Suppressor macrophage treated with lipopolysaccharide for 1 hour (primary cell): ENCODE results near the gene DDX41.
"Not testable (repeated sequence)": the region's sequence is repeated elsewhere in the genome, so short reads cannot be mapped to it uniquely, and the experiment has no call there.

ENCODE experiments used
- DNase-seq, 3 donors: peaks; one replicate each; pipeline ENCODE4 v3.0.0-alpha.2; 2020 to 2022

Gene DDX41

GRCh38 chr5:177516601-177517568 lies at the start of gene DDX41:
DDX41 (minus strand) TSS chr5:177516961; CDS start chr5:177516945, 16 bp downstream.
- DNase-seq: peak; percentile 97 to 99 (median 98)

GRCh38 chr5:177565046-177565445 lies 48.3 kb upstream of the DDX41 start:
- DNase-seq: no peak

DNA sequence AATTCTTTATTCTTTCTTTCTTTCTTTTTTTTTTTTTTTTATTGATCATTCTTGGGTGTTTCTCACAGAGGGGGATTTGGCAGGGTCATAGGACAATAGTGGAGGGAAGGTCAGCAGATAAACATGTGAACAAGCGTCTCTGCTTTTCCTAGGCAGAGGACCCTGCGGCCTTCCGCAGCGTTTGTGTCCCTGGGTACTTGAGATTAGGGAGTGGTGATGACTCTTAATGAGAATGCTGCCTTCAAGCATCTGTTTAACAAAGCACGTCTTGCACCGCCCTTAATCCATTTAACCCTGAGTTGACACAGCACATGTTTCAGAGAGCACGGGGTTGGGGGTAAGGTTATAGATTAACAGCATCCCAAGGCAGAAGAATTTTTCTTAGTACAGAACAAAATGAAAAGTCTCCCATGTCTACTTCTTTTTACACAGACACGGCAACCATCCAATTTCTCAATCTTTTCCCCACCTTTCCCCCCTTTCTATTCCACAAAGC lies 42.7 kb upstream of the DDX41 start:
- DNase-seq: not testable (repeated sequence)

- DNase-seq: no peak
Measured at GRCh38 chr5:177557796-177558195, 41.0 kb upstream of the DDX41 start.

DNA sequence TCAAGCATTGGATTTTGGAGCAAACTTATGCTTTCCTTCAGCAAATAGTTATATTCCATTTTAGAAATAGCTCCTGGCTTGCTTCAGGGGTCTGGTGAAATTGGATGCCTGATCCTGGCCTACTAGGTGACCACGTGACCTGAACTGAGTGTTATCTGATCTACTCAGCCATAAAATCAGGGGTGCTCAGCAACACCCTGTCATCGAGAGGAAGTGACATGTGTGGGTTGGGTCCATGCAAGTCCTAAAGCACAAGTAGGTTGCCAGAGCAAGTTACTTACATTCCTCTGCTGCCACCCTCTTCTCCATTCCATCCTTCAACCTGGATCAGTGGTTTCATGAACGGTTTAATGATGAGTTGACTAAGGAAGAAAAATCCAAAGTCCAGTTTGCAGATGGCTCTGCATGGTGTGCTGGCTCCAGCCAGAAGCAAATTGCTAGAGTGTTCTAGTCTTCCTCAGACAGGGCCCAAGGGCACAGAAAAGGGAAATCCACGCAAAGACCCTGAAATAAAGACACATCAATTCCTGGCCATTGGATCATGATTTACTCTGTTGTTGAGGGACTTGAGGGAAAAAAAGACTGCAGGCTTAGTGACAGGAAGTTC lies 40.4 kb upstream of the DDX41 start:
- peak in 1 of 3 donors; percentile 10 for DNase-seq

- no peak for DNase-seq
Measured at GRCh38 chr5:177555665-177556064, 38.9 kb upstream of the DDX41 start.

GRCh38 chr5:177555228-177555627 lies 38.5 kb upstream of the DDX41 start:
- DNase-seq: no peak

DNA sequence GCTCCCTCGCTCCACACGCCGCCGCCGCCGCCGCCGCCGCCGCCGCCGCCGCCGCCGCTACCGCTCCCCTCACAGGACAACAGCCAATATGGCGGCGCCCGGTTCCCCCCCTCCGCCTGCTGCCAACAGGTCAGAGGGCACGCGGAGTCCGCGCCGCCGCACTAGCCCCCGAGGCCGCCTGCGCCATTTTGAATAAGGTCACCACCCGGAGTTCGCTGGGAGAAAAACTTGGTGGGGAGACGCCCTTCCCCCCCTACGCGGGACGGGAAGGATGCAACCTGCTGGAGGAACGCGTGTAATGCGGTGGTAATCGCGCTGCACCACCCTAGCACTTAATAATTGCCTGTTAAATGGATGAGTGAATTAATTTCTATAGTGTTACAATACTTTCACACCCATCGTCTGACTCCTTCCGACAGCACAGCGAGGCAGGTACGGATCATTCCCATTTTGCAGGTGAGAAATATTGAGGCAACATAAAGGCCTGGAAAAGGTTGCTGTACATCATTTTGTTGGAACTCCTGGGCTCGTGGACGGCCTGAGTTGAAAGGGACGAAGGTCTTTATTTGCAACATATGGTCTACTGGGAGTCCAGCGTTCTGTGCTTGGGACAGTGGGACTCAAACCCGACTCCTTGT lies 37.8 kb upstream of the DDX41 start, which contains the start of gene FAM193B:
Gene FAM193B, minus strand, starts transcription at position 90 of the 638 bp plus-strand sequence. CDS start 105 bp downstream, outside the sequence.
- DNase-seq: peak; percentile 94 to 96 (median 95)

- peak; percentile 21 to 60 (median 36) for DNase-seq
Measured at GRCh38 chr5:177553671-177554429, 37.1 kb upstream of the DDX41 start.

DNA sequence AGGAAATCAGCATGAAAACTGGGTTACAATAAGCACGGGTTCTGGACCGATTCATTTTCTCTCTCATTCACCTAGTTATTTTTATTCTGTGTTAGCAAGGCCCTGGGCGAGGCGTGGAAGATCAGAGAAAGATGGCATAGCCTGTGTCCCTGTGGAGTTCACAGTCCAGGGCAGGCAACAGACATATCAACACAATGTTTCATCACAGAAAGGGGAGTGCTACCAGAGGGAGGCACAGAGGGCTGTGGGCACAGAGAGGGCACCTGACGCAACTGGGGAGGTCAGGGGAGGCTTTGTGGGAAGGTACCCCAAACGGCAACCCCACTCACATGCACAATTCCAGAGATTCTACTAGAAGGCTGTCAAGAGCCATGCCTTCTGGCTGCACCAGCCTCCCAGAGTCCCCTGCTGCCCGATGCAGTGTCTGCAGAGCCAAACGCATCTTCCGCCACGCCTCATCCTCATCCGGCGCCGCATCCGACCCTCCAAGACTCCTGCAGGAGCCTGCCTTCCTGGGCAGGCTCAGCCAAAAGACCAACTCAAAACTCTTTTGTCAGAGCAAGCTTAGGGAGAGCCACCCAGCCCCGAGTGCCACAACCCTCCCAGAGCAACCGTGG lies 36.2 kb upstream of the DDX41 start:
- DNase-seq: no peak

- peak in 1 of 3 donors; percentile 16 for DNase-seq
Measured at GRCh38 chr5:177550122-177550521, 33.4 kb upstream of the DDX41 start.

GRCh38 chr5:177548495-177548894 lies 31.7 kb upstream of the DDX41 start:
- DNase-seq: no peak

DNA sequence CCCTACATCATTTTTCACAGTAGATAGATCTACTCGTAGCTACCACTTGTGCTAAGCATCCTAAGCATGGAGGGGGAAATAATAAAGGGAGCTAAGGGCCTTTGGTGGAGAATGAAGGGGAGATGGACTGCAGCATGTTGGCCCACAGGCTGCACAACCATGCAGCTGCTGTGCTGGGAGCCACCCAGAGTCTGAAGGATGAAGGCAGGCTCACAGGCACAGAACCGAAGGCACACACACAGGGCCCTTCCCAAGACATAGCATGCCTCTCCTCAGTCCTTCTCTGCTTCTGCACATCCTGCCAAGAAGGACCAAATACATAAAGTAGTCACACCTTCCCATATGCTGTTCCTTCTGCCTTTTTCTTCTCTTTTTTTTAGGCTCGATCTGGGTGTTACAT lies 31.0 kb upstream of the DDX41 start:
- DNase-seq: no peak

DNA sequence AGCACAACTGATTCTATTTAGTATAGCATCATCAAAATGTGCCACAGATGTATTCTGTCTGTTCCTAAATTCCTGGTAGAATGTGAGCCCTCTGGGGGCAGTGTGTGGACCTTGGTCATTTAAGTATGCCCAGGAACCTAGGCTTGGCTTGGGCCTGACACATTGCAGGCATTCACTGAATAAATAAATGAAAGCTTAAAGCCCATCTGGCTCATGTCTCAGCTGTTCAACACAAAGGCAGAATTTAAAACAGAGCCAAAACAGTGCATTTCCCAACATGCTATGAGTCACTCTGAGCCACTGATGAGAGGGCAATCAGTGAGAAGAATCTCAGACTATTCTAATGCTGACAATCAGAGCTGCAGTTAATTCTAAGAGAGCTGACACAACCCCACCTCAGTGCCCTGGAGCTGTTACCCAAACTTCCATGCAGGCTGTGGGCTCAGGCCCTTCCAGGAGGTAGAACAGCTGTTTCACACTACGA lies 29.5 kb upstream of the DDX41 start:
- peak; percentile 74 to 91 (median 90) for DNase-seq

DNA sequence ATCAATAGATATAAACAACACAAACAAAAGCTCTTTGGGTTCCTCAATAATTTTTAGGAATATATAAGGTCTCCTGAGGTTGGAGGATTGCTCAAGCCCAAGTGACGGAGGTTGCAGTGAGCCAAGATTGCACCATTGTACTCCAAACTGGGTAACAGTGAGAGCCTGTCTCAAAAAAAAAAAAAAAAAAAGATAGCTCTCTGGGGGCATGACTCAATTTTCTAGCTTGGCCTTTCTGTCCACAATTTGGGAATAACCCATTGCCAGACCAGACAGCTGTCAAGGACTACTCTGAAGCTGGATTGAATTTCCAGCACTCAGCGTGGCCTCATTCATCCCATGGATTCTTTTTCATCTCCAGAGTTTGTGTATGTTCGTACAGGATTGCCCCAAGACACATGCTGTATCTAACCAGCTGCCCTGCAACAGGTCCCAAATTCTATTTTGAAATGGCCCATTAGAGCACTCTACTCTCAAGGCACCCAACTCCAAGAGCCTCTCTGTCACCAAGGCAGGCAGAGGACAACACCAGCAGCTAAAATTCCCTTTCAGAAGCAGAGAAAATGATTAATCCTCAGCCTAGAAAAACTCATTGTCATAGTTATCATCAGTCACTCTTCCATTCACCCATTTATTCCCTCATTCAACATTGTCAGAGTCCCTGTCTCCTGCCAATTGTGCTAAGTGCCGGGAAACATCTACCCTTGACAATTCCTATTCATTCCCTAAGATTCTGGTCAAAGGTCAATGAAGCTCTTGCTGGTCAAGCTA lies 28.9 kb upstream of the DDX41 start:
- DNase-seq: peak; percentile 88 to 94 (median 94)

DNA sequence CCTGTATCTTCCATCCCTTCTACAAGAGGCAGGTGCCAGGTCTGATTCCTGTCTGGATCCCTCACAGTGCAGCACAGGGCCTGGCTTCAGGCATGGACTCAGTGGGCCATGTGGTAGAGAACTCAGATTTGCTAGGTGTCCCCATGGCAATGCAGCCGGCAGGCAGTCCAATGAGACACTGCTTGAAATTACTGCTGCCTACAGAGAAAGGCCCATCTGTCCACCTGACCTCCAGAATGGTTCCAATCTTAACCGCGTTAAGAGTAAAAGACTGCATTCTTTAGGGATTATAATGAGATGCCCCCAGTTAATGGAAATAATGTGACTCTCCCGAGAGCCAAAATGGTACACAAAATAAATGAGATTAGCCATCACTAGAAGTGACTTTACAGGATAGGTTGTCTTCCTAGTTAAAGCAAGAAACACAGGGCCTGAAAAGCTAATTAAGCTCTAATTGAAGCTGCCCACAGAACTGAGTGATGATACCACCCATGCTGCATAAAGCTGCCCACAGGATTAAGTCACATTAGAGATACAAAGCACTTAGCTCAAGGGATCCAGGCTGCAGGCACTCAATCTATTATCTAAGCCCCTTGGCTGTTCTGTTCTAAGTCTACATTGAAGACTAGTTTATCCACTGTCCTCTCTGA lies 26.2 kb upstream of the DDX41 start:
- DNase-seq: no peak

DNA sequence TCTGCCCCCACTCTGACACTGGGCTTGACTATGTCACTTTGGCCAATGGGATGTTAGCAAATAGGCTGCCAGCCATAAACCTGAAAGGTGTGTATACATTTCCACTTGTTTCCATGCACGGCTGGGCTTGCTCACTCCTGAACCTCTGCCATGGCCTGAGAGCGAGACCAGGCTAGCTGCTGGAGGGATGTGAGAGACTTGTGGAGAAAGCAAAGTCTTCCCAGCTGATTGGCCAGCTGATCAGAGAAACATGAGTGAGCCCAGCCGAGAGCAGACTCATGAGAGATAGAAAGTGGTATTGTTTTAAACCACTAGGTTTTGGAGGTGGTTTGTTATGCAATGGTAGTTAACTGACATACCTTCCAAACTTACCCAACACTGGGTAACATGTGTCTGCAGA lies 23.7 kb upstream of the DDX41 start:
- DNase-seq: no peak

- DNase-seq: no peak
Measured at GRCh38 chr5:177539411-177539810, 22.6 kb upstream of the DDX41 start.

DNA sequence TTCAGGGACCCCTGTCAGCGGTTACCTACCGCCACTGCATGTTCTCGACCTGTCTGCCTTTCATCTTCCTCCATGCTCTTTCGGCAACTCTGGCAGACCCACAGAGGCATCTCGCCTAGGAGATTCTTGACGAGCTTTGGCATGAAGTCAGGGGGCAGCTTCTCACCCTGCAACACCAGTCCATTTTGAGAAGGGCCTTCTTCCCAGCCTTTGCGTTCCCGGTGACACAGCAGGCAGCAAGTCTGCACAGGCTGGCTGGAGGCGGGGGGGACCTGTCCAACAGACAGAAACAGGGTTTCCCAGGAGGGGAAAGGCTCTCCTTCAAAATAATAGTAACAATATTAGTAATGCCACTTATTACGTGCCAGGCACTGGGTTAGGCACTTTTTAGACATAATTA lies 22.1 kb upstream of the DDX41 start:
- DNase-seq: no peak
